HepG2 (cell line): ENCODE results near the gene DDX1. TPM values are rescaled to one million over a fixed set of nuclear protein-coding genes. Genes with fewer than 3 reads are reported as not detected.

Experiments used
- ATAC-seq: fragments of 200-7000 bp; cut with Tn5 transposase; 3 replicates; pipeline ENCODE4 v1.9.1; 2020; ENCODE audit warnings: mild to moderate bottlenecking, moderate library complexity
- BruUV-seq: library from RNA; stranded (reverse); fragments of 400-500 nt; replicated peaks from 2 replicates; lab custom pipeline; 2021; lab: Mats Ljungman, UMichigan
- CTCF ChIA-PET: fragments of 300-600 bp; formaldehyde crosslinking; extraction: SDS; loops from one replicate; lab custom pipeline; 2021; ENCODE audit warnings: low total read pairs, inconsistent platforms, low intra/inter-chr PET ratio; lab: Yijun Ruan, JAX
- POLR2A ChIA-PET: fragments of 350-600 bp; sonication (Branson Sonifier 250); formaldehyde crosslinking; loops from one replicate; lab custom pipeline; 2020; ENCODE audit warnings: antibody characterized with exemption, inconsistent platforms; lab: Yijun Ruan, JAX
- DNase-seq: peaks from one replicate; pipeline ENCODE4 v3.0.0-alpha.2; 2015; ENCODE audit warnings: low spot score
- FAIRE-seq: peaks from 3 replicates; lab custom pipeline; 2011; peaks lifted over from hg19 to GRCh38; lab: Jason Lieb, UNC
- H2AFZ ChIP-seq: one replicate; pipeline ENCODE4 v1.6.1; 2011; ENCODE audit warnings: low read length, inconsistent platforms
- H3K27ac ChIP-seq: fragments of 300-600 bp; 3 replicates; pipeline ENCODE4 v1.8.0; 2011; ENCODE audit warnings: mixed run types, mild to moderate bottlenecking, mixed read lengths, low read length, inconsistent platforms; ENCODE audit not compliant: insufficient read depth; ENCODE audit errors: extremely low read length
- H3K27me3 ChIP-seq, 2 experiments: fragments of 200-600 bp in 1 of 2; 2 replicates in 1 of 2; 3 replicates in 1 of 2; pipeline versions ENCODE4 v1.6.0 to v1.8.0; 2011; ENCODE audit warnings: low read length in 2 of 2, mild to moderate bottlenecking in 2 of 2, moderate library complexity in 2 of 2, inconsistent platforms in 1 of 2; ENCODE audit not compliant: insufficient read depth in 2 of 2, control insufficient read depth in 1 of 2
- H3K36me3 ChIP-seq, 2 experiments: fragments of 200-600 bp in 1 of 2; replicated peaks in 1 of 2; 2 replicates in 1 of 2; 3 replicates in 1 of 2; pipeline versions ENCODE4 v1.5.1 to v1.8.0; 2011; ENCODE audit warnings: low read length in 2 of 2, inconsistent platforms in 1 of 2; ENCODE audit not compliant: insufficient read depth in 2 of 2, control insufficient read depth in 1 of 2
- H3K4me1 ChIP-seq: 2 replicates; pipeline ENCODE4 v1.5.1; 2012; ENCODE audit warnings: low read length, inconsistent platforms; ENCODE audit not compliant: insufficient read depth
- H3K4me2 ChIP-seq: 2 replicates; pipeline ENCODE4 v1.6.0; 2011; ENCODE audit warnings: low read depth, low read length, inconsistent platforms
- H3K4me3 ChIP-seq, 3 experiments: fragments of 200-600 bp in 1 of 3; sonication (generic), shearing (Covaris generic) in 1 of 3; replicated peaks in 1 of 3; 2 replicates each; pipeline ENCODE4 v1.5.1; 2011 to 2016; ENCODE audit warnings: low read length in 3 of 3, inconsistent platforms in 2 of 3, low read depth in 2 of 3, mild to moderate bottlenecking in 2 of 3, control low read depth in 1 of 3, mixed read lengths in 1 of 3; ENCODE audit not compliant: insufficient read depth in 1 of 3
- H3K79me2 ChIP-seq: one replicate; pipeline ENCODE4 v1.6.1; 2011; ENCODE audit warnings: low read length, inconsistent platforms; ENCODE audit not compliant: insufficient read depth
- H3K9ac ChIP-seq: 2 replicates; pipeline ENCODE4 v1.6.0; 2011; ENCODE audit warnings: mild to moderate bottlenecking, low read depth, low read length, inconsistent platforms; ENCODE audit not compliant: insufficient read depth
- H3K9me3 ChIP-seq: 2 replicates; pipeline ENCODE4 v1.5.1; 2012; ENCODE audit warnings: mild to moderate bottlenecking, low read length
- H4K20me1 ChIP-seq: 2 replicates; pipeline ENCODE4 v1.6.0; 2011; ENCODE audit warnings: inconsistent platforms, mild to moderate bottlenecking, low read length, moderate library complexity; ENCODE audit not compliant: insufficient read depth
- KLF12 ChIP-seq: sonication (generic); formaldehyde crosslinking; IDR thresholded peaks from 2 replicates; pipeline ENCODE4 v1.4.0; 2020; ENCODE audit warnings: missing genetic modification reagents, borderline replicate concordance
- POGZ ChIP-seq: sonication (generic); formaldehyde crosslinking; IDR thresholded peaks from 2 replicates; pipeline ENCODE4 v1.4.0; 2020; ENCODE audit warnings: mild to moderate bottlenecking, missing genetic modification reagents
- PRDM10 ChIP-seq: sonication (generic); formaldehyde crosslinking; IDR thresholded peaks from 2 replicates; pipeline ENCODE4 v1.4.0; 2020; ENCODE audit warnings: low read depth, missing genetic modification reagents
- SP2 ChIP-seq: sonication (generic); formaldehyde crosslinking; IDR thresholded peaks from 2 replicates; pipeline ENCODE4 v1.5.1; 2020; ENCODE audit warnings: mild to moderate bottlenecking, missing genetic modification reagents
- TBX2 ChIP-seq: sonication (generic); formaldehyde crosslinking; IDR thresholded peaks from 2 replicates; pipeline ENCODE4 v1.5.0; 2020; ENCODE audit warnings: missing genetic modification reagents, mild to moderate bottlenecking, borderline replicate concordance
- XBP1 ChIP-seq: sonication (generic); formaldehyde crosslinking; IDR thresholded peaks from 2 replicates; pipeline ENCODE4 v1.5.0; 2020; ENCODE audit warnings: missing genetic modification reagents
- ZFP1 ChIP-seq: IDR thresholded peaks from 2 replicates; pipeline ENCODE4 v1.6.1; 2016
- ZFX ChIP-seq: sonication (generic); formaldehyde crosslinking; IDR thresholded peaks from 2 replicates; pipeline ENCODE4 v1.4.0; 2020; ENCODE audit warnings: mild to moderate bottlenecking, low read depth, missing genetic modification reagents, moderate library complexity
- ZNF10 ChIP-seq: sonication (generic); formaldehyde crosslinking; IDR thresholded peaks from 2 replicates; pipeline ENCODE4 v1.4.0; 2020; ENCODE audit warnings: mild to moderate bottlenecking, low read depth, missing genetic modification reagents, borderline replicate concordance
- ZNF12 ChIP-seq: sonication (generic); formaldehyde crosslinking; IDR thresholded peaks from 2 replicates; pipeline ENCODE4 v1.5.0; 2020; ENCODE audit warnings: missing genetic modification reagents
- ZNF263 ChIP-seq: sonication (generic); formaldehyde crosslinking; IDR thresholded peaks from 2 replicates; pipeline ENCODE4 v1.4.0; 2020; ENCODE audit warnings: missing genetic modification reagents
- ZNF780A ChIP-seq: sonication (generic); formaldehyde crosslinking; IDR thresholded peaks from 2 replicates; pipeline ENCODE4 v1.8.0; 2022; ENCODE audit warnings: mild to moderate bottlenecking, missing genetic modification reagents, moderate library complexity
- WGBS: methylation state at CpG from one replicate; pipeline ENCODE4 v1.1.6; 2017; ENCODE audit warnings: low lambda C conversion rate; 5-methylcytosine and 5-hydroxymethylcytosine counted together
- in situ Hi-C: cut with HindIII; loops from 2 replicates; pipeline ENCODE4 v1.10.0; 2017; ENCODE audit warnings: low pct_unique_long_range_greater_than_20kb; ENCODE audit not compliant: extremely low pct_ligation_motif_present
- intact Hi-C: fragments of 100-400 bp; cut with micrococcal nuclease; formaldehyde crosslinking; loops from one replicate; pipeline ENCODE4 v1.10.0; 2022; ENCODE audit not compliant: unreplicated experiment
- polyA plus RNA-seq, 8 experiments: library from polyadenylated mRNA; depleted of rRNA in 3 of 8; stranded (reverse) in 7 of 8; unstranded in 1 of 8; fragments of >200 nt; fragmentation: Illumina TruSeq in 4 of 8; extraction: Trizol in 4 of 8; gene quantifications; 2 replicates each; pipeline versions ENCODE4 v1.2.1 to v1.2.3, GENCODE V29; 2011 to 2016; ENCODE audit warnings: low read depth in 4 of 8, missing spikeins in 1 of 8, mixed read lengths in 1 of 8; ENCODE audit not compliant: insufficient read depth in 1 of 8
- total RNA-seq, 5 experiments: library from RNA; depleted of rRNA; stranded (reverse); fragments of >200 nt; fragmentation: Illumina TruSeq; extraction: Trizol; gene quantifications; 2 replicates each; pipeline ENCODE4 v1.2.3, GENCODE V29; 2016; ENCODE audit warnings: low read depth in 1 of 5
- TF ChIP-seq, protein P1 (sequence below): sonication (generic); formaldehyde crosslinking; IDR thresholded peaks from 2 replicates; pipeline ENCODE4 v1.5.1; 2020; ENCODE audit warnings: mild to moderate bottlenecking, missing genetic modification reagents, moderate library complexity

Gene DDX1
- total and polyA plus RNA-seq, 2 of the 13 experiments (the other 11 are each of a cell fraction or from before 2014, with no cell fraction given) = 81.6 to 130 TPM

DNA sequence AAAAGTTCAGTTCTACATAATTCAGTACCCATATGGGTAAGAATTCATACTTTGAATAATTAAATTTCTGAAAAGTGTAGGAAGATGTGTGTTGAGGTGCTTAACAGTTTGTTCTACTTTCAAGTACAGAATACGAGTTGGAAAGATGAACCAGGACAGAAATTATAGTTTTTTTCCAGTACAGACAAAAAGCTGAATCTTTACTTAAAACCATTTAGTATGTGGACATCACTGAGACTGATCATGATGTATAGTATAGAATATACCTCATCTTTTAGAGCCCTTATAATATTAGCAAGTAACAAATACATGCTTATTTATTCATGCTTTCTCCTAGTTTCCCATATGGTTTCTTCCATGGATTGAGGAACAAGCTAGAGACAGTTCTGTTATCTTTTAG is 10.0 kb downstream of the DDX1 start (continued):
- TF ChIP-seq ZNF780A (CRISPR knock-in tag) (no peak), PRDM10 (CRISPR knock-in tag) (no peak), ZNF12 (CRISPR knock-in tag) (no peak), ZNF10 (CRISPR knock-in tag) (no peak), TBX2 (CRISPR knock-in tag) (no peak), KLF12 (CRISPR knock-in tag) (no peak), SP2 (no peak), POGZ (no peak), ZNF263 (CRISPR knock-in tag) (no peak)

DNA sequence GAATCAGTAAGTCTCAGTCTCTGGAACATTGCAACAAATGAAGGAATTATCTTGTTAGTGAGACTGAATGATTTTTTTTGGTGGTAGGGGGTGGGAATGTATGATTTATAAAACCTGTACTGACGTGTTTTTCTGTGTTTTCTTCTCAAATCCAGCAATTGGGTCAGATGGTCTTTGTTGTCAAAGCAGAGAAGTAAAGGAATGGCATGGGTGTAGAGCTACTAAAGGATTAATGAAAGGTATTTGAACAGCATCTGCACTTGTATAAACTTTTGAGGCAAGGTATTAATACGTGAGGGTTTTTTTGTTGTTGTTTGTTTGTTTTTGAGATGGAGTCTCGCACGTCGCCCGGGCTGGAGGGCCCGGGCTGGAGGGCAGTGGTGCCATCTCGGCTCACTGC is 10.7 kb downstream of the DDX1 start:
- Histone ChIP-seq H3K4me2 (no peak overlapping the region), H3K27ac (no peak overlapping the region), H3K9me3 (no peaks in the 10 kb centered on the region), H3K9ac (no peak overlapping the region), H4K20me1 (no peaks in the 10 kb centered on the region), H3K27me3 (no peaks in the 10 kb centered on the region), H3K79me2 (no peaks in the 10 kb centered on the region), H3K4me1 (no peaks in the 10 kb centered on the region), H2AFZ (no peak overlapping the region), H3K36me3 (peaks cover 41 to 84% of the 10 kb centered on the region in 2 experiments), H3K4me3 (no peak overlapping the region)
- CTCF ChIA-PET = no interaction called here
- intact Hi-C loops = no loop called here
- BruUV-seq = no TSS peak
- POLR2A ChIA-PET = no interaction called here
- FAIRE-seq (no peak), ATAC-seq (no peak), DNase-seq (no peak)
- in situ Hi-C loops = no loop called here
- 98% methylated on average over 8 of the region's 8 CpGs for WGBS
- no peak for TF ChIP-seq ZFX
- TF ChIP-seq XBP1 (CRISPR knock-in tag) = no peak
- TF ChIP-seq ZFP1 (CRISPR knock-in tag) = no peak
- TF ChIP-seq, protein P1, sequence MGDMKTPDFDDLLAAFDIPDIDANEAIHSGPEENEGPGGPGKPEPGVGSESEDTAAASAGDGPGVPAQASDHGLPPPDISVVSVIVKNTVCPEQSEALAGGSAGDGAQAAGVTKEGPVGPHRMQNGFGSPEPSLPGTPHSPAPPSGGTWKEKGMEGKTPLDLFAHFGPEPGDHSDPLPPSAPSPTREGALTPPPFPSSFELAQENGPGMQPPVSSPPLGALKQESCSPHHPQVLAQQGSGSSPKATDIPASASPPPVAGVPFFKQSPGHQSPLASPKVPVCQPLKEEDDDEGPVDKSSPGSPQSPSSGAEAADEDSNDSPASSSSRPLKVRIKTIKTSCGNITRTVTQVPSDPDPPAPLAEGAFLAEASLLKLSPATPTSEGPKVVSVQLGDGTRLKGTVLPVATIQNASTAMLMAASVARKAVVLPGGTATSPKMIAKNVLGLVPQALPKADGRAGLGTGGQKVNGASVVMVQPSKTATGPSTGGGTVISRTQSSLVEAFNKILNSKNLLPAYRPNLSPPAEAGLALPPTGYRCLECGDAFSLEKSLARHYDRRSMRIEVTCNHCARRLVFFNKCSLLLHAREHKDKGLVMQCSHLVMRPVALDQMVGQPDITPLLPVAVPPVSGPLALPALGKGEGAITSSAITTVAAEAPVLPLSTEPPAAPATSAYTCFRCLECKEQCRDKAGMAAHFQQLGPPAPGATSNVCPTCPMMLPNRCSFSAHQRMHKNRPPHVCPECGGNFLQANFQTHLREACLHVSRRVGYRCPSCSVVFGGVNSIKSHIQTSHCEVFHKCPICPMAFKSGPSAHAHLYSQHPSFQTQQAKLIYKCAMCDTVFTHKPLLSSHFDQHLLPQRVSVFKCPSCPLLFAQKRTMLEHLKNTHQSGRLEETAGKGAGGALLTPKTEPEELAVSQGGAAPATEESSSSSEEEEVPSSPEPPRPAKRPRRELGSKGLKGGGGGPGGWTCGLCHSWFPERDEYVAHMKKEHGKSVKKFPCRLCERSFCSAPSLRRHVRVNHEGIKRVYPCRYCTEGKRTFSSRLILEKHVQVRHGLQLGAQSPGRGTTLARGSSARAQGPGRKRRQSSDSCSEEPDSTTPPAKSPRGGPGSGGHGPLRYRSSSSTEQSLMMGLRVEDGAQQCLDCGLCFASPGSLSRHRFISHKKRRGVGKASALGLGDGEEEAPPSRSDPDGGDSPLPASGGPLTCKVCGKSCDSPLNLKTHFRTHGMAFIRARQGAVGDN (CRISPR knock-in tag) = no peak
